ENCODE measurements around the gene OCA2.

Gene OCA2

GRCh38 chr15:27885201-27885600, 213.9 kb downstream of the OCA2 start:
- no peak for DNase-seq (ENCODE audit: low read depth in 2 of 3, low spot score in 2 of 3)

DNA sequence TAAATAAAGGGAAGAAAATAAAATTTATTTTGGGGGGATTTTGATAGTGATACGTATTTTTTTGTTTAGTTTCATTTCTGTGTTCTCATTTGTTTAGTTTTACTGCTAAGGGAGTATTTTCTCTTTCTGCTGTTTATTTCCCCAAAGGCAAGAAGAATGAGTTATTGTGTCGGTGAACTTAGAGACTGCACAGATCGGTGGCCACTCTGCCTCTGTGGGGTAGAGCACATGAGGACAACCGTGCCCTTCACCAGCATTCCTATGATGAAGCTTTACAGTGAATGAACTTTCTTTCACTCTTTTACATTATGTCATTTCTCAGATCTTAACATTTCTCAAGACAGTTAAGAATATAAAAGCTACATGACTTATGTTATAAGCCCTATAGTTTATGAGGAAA, 214.4 kb downstream of the OCA2 start:
- DNase-seq (ENCODE audit: low read depth in 2 of 3, low spot score in 2 of 3): no peak

GRCh38 chr15:27878841-27879240, 220.3 kb downstream of the OCA2 start:
- no peak for DNase-seq (ENCODE audit: low read depth in 2 of 3, low spot score in 2 of 3)

- no peak for DNase-seq (ENCODE audit: low read depth in 2 of 3, low spot score in 2 of 3)
Measured at GRCh38 chr15:27873828-27874227, 225.3 kb downstream of the OCA2 start.

GRCh38 chr15:27873039-27873438, 226.1 kb downstream of the OCA2 start:
- no peak for DNase-seq (ENCODE audit: low read depth in 2 of 3, low spot score in 2 of 3)

DNA sequence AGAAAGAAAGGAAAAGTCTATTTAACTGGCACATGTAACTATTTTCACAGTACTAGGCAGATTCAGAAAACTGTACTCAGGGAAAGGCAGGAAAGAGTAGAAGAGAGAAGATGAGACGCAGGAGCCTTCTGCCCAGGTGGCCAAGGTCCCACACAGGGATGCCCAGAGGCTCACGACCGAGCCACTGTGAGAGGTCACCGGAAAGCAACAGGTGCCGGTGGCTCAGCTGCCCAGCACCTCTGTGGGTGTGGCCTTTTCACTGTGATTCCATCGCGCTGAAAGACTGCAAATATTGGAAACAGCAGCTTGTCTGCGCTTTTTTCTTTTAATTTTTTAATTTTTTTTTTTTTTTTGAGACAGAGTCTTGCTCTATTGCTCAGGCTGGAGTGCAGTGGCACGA, 226.8 kb downstream of the OCA2 start:
- DNase-seq (ENCODE audit: low read depth in 2 of 3, low spot score in 2 of 3): no peak

- no peak for DNase-seq (ENCODE audit: low read depth in 2 of 3, low spot score in 2 of 3)
Measured at GRCh38 chr15:27871902-27872260, 227.2 kb downstream of the OCA2 start.

DNA sequence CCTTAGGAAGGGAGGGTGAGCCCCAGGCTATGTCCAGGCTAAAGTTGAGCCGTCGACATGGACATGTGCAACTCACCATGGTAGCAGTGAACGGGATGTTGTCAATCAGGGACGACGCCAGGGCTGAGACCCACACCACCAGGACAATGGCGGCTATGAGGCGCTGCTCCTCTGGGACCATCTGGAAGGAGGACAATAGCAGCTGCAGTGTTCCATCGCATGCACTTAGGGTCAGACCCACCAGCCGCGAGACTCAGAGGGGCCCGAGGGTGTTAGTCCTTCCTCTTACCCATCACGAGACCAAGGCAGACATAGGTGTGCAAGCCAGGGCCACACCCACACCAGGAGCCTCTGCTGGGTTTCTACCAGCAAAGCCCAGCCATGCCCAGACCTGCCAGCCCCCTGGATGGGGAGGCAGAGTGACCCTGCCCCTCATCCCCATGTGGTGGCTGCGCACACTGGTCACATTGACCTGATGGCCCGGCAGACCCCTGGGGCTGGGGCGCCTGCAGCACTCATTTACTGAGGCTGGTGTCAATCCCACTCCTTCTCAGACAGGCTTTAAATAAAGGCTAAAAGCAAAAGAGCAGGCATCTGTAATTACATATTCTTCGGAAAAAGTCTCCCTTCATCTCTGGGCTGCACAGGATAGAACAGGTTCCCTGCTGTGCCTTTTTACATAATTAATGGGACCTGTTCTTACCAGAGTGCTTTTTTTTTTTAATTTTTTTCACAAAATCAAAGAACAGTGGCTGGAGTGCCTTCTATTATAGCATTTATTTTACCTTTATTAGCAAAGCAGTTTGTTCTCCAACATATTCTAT, 227.8 kb downstream of the OCA2 start:
- no peak for DNase-seq (ENCODE audit: low read depth in 2 of 3, low spot score in 2 of 3)

- no peak for DNase-seq (ENCODE audit: low read depth in 2 of 3, low spot score in 2 of 3)
Measured at GRCh38 chr15:27870320-27870719, 228.8 kb downstream of the OCA2 start.

DNA sequence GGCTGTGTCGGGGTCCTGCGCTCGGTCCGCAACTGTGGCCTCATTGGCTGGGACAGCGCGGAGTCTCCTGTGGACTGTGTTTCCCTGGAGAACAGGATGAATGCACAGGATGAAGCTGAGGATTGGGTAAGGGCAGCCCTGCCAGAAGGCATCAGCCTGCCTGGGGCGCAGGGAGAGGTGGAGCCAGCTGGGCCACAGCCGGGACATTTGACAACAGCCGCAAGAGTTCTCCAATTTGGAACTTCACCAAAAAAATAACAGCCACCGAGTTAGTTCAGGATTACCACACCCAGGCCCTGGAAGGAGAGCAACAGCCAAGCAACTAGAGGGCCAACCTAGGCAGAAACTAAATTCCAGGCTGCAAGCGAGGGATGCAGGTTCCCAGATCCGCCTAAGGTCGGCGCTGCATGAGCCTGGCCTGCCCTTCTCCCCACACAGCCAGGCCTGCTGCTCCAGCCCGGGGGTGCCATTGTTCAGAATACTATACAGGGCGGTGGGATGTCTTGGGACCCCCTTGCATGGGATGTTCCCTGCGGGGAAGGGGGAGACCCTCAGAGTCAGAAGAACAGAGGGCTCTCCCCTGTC, 229.3 kb downstream of the OCA2 start:
- no peak for DNase-seq (ENCODE audit: low read depth in 2 of 3, low spot score in 2 of 3)

- no peak for DNase-seq (ENCODE audit: low read depth in 2 of 3, low spot score in 2 of 3)
Measured at GRCh38 chr15:27868828-27869404, 230.2 kb downstream of the OCA2 start.

- no peak for DNase-seq (ENCODE audit: low read depth in 2 of 3, low spot score in 2 of 3)
Measured at GRCh38 chr15:27867861-27868260, 231.3 kb downstream of the OCA2 start.

DNA sequence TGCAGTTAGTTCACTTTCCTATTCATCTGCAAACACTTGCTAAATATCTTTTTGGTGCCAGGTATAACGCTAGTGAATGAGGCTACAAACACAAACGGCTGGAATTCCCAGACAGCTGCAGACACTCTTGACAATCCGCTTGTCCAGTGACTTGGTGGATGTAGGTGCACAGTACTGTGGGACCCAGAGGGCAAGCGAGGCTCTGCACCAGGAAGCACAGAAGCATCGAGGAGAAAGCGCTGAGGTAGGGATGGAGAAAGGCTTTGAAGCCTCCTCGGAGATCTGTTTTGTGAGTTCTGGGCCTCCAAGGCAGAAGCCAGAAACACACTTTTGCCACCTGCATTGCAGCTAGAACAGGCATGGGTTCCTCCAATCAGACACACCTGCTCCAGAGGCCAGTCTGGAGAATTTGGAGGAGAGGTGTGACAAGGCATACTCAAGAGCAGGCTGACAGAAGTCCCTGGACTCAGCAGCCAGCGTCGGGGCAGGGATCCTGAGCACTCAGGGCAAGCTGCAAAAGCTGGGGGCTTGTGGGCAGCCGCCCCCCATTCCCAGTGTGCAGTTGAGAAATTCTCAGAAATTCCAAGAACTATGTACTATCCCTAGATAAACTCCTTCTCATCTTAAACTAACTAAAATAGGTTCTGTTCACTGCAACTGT, 232.5 kb downstream of the OCA2 start:
- no peak for DNase-seq (ENCODE audit: low read depth in 2 of 3, low spot score in 2 of 3)

DNA sequence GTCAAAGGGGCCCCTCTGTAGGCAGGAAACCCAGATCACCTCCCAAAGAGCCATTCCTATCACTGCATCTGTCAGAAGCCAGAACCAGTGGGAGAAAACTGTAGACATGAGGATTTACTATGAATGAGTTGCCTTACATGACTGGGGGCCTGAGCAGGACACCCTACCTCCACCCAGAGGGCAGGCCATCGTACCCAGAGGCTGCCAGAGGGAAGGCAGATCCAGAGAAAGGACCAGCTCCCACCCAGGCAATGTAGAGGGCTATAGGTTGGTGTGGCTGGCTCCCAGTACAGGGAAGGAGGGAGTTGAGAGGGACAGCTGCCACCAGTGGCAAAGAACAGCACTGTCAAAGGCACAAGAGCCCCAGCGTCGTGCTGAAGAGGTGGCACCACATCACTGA, 233.2 kb downstream of the OCA2 start:
- no peak for DNase-seq (ENCODE audit: low read depth in 2 of 3, low spot score in 2 of 3)

DNA sequence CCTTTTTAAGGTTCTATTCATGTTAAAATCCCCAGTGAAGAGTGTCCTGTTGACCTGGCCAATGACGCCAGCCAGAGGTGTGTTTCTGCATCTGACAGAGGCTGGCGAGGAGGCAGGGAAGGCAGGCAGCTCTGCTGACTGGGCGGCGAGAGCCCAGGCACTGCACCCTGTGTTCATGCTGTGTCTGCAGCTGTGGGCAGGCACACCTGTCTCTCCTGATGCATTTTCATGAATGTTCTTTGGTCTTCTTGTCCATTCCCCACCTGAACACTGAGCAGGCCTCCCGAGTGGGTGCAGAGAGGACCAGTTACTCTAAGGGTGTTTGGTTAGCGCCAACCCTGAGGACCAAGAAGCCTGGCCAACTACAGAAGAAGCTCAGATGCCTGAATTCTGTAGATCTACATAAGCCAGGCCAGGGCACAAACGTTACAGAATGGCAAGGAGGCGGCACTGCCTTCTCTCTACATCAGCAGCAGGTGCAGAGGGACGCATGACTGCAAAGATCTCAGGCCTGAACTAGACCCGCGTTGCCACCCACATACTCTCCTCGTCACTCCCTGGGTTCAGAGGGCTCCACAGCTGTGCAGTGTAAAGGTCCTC, 233.7 kb downstream of the OCA2 start:
- DNase-seq (ENCODE audit: low read depth in 2 of 3, low spot score in 2 of 3): no peak

- DNase-seq (ENCODE audit: low read depth in 2 of 3, low spot score in 2 of 3): no peak
Measured at GRCh38 chr15:27864719-27865118, 234.4 kb downstream of the OCA2 start.

DNA sequence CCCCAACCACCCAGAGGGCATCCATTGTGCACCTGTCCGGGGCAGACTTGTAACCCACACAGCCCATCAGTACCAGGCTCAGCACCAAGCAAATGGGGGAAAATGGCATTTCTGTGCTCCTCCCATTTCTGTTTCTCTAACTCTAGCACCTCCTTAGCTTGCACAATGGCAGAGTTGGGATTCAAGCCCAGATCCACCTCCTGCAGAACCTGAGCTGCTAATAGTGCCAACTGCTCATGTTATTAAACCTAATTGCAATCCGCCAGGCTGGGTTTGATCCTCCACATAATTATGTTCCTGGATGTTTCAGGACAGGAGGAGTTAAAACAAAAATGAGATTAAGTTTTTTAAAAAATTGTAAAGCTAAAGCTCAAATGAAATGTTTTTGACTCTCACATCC, 235.0 kb downstream of the OCA2 start:
- DNase-seq (ENCODE audit: low read depth in 2 of 3, low spot score in 2 of 3): no peak

DNA sequence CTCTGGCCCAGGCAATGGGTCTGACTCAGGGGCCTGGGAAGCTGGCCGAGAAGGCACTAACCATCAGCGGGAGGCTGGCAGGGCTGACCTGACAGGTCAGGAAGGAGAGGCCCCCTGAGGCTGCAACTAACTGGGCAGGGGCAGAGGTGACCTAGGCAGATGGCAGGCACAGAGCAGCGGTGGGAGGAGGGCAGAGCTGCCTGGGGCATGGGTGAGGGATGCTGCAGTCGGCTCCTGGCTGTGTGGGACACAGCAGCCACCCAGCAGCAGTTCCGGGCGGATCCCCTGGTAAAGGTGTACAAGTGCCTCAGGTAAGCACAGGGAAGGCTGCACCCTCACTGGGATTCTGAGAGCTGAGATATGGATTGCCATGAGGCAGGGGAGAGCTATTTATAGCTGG, 236.1 kb downstream of the OCA2 start:
- DNase-seq (ENCODE audit: low read depth in 2 of 3, low spot score in 2 of 3): no peak

DNA sequence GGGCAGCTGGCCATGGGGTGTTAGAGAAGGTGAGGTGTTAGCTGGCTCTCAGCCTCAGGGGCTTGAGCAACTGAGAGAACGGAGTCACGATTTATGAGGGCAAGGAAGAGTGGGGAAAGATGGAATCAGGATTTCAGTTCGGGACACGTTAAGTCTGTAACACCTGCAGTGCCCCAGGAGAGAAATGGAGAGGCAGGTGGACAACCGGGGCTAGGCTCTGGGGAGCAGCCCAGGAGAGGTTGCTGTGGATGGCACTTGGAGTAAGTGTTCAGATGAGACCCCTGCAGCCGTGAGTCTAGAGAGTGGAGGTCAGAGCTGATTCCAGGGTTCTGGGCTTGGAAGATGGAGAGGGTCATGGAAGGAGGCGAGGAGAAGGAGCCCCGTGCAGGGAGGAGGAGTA, 237.9 kb downstream of the OCA2 start:
- DNase-seq (ENCODE audit: low read depth in 2 of 3, low spot score in 2 of 3): no peak

- DNase-seq (ENCODE audit: low read depth in 2 of 3, low spot score in 2 of 3): no peak
Measured at GRCh38 chr15:27855137-27855536, 244.0 kb downstream of the OCA2 start.

DNA sequence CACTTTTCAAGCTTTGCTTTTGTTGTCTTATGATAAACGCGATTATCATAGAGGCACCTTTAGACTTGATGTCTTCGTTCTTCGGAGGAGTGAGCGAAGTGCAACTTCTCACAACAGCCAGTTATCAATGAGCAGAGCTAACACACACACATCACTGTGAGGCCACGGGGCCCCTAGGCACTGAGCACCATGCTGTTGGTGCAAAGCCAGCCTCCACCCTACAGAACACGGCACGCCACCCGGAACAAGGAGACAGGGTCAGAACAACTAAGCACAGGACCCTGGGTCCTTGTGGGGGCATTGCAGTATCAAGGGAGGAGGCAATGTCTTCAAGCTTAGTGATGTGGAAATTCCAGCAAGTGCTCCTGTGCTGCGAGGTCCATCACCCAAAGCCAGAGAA, 244.5 kb downstream of the OCA2 start:
- DNase-seq (ENCODE audit: low read depth in 2 of 3, low spot score in 2 of 3): no peak

All from activated CD8-positive, alpha-beta memory T cell treated with anti-CD3 and anti-CD28 coated beads for 48 hours (primary cell).